Natural killer cell (primary cell): Measurements from ENCODE around the gene NTPCR. TPM values are rescaled to one million over a fixed set of nuclear protein-coding genes. Genes with fewer than 3 reads are reported as not detected.

Source experiments
- ATAC-seq, 3 donors: fragments of 150-1000 bp in 2 of 3; fragments of 200-7000 bp in 1 of 3; cut with Tn5 transposase; 1 replicate in 1 of 3; 2 replicates in 2 of 3; pipeline ENCODE4 v1.10.0; 2021; ENCODE audit warnings: mild to moderate bottlenecking in 2 of 3, moderate library complexity in 2 of 3
- DNase-seq, 2 donors: peaks; one replicate each; pipeline versions ENCODE4 v3.0.0 to v3.0.0-alpha.2; 2013 to 2021; ENCODE audit warnings: mixed read lengths in 1 of 2
- H3K27ac ChIP-seq: one replicate; pipeline ENCODE4 v1.5.1; 2013; ENCODE audit warnings: mild to moderate bottlenecking, low read length
- H3K27me3 ChIP-seq: one replicate; pipeline ENCODE4 v1.6.1; 2013; ENCODE audit warnings: low read length; ENCODE audit not compliant: control insufficient read depth, insufficient read depth
- H3K36me3 ChIP-seq: one replicate; pipeline ENCODE4 v1.6.1; 2013; ENCODE audit warnings: low read length; ENCODE audit not compliant: control insufficient read depth, insufficient read depth
- H3K4me1 ChIP-seq: one replicate; pipeline ENCODE4 v1.6.1; 2013; ENCODE audit warnings: low read length; ENCODE audit not compliant: control insufficient read depth, insufficient read depth
- H3K4me3 ChIP-seq: one replicate; pipeline ENCODE4 v1.5.1; 2013; ENCODE audit warnings: low read length
- H3K9me3 ChIP-seq: one replicate; pipeline ENCODE4 v1.6.1; 2013; ENCODE audit warnings: low read length; ENCODE audit not compliant: control insufficient read depth, insufficient read depth
- H3K27ac Mint-ChIP-seq, 2 donors: one replicate each; pipeline ENCODE4 v1.8.0; 2022; ENCODE audit warnings: mild to moderate bottlenecking in 2 of 2, mixed read lengths in 2 of 2, moderate library complexity in 1 of 2
- H3K27me3 Mint-ChIP-seq, 2 donors: one replicate each; pipeline ENCODE4 v1.8.0; 2022; ENCODE audit warnings: low read depth in 2 of 2, mixed read lengths in 2 of 2
- H3K36me3 Mint-ChIP-seq: one replicate; pipeline ENCODE4 v1.8.0; 2022; ENCODE audit warnings: mixed read lengths
- H3K4me1 Mint-ChIP-seq, 2 donors: one replicate each; pipeline ENCODE4 v1.8.0; 2022; ENCODE audit warnings: mixed read lengths in 2 of 2
- H3K4me3 Mint-ChIP-seq: one replicate; pipeline ENCODE4 v1.8.0; 2022; ENCODE audit warnings: mild to moderate bottlenecking, moderate library complexity, mixed read lengths
- H3K9me3 Mint-ChIP-seq, 2 donors: one replicate each; pipeline ENCODE4 v1.8.0; 2022; ENCODE audit warnings: mixed read lengths in 2 of 2
- CTCF ChIP-seq: fragments of 200-600 bp; IDR thresholded peaks from one replicate; pipeline ENCODE4 v1.8.0; 2022; ENCODE audit warnings: antibody characterized with exemption
- WGBS: methylation state at CpG from one replicate; pipeline ENCODE4 v1.1.7; 2013; ENCODE audit warnings: missing lambda C conversion rate; ENCODE audit not compliant: insufficient coverage; 5-methylcytosine and 5-hydroxymethylcytosine counted together
- intact Hi-C: fragments of 100-400 bp; cut with micrococcal nuclease; formaldehyde crosslinking; loops from one replicate; pipeline ENCODE4 v1.14.2; 2022
- total RNA-seq, 4 donors: library from RNA; stranded (reverse); fragments of 120-200 nt in 1 of 4; gene quantifications; one replicate each; pipeline versions ENCODE4 v1.2.3 to v1.2.4, GENCODE V29; 2013 to 2022

NTPCR gene
- total RNA-seq, 3 donors from 2014 or later (not counting 1 experiment from before 2014, with no cell fraction given) = 12.9 to 25.7 (median 17.4) TPM

GRCh38 chr1:233019083-233019482 is 68.7 kb downstream of the NTPCR start:
- 89% methylated on average over 2 of the region's 3 CpGs for WGBS
- DNase-seq (no peak), ATAC-seq (no peak)
- Histone ChIP-seq H3K27me3 (no peaks in the 10 kb centered on the region), H3K4me3 (no peak overlapping the region), H3K9me3 (no peaks in the 10 kb centered on the region), H3K27ac (no peak overlapping the region), H3K4me1 (no peaks in the 10 kb centered on the region), H3K36me3 (no peaks in the 10 kb centered on the region)
- no peak for TF ChIP-seq CTCF
- Mint-ChIP-seq H3K9me3 (no peaks in the 10 kb centered on the region), H3K36me3 (no peaks in the 10 kb centered on the region), H3K4me1 (no peaks in the 10 kb centered on the region), H3K27me3 (peaks cover 0 to 2% of the 10 kb centered on the region in 2 donors), H3K4me3 (no peak overlapping the region), H3K27ac (no peak overlapping the region)
- intact Hi-C loops = no loop called here

GRCh38 chr1:233019778-233020325 is 69.4 kb downstream of the NTPCR start:
- Histone ChIP-seq H3K27me3 (no peaks in the 10 kb centered on the region), H3K9me3 (no peaks in the 10 kb centered on the region), H3K4me3 (no peak overlapping the region), H3K27ac (no peak overlapping the region), H3K4me1 (no peaks in the 10 kb centered on the region), H3K36me3 (no peaks in the 10 kb centered on the region)
- DNase-seq (no peak), ATAC-seq (no peak)
- intact Hi-C loops = no loop called here
- Mint-ChIP-seq H3K27me3 (peaks cover 0 to 2% of the 10 kb centered on the region in 2 donors), H3K9me3 (no peaks in the 10 kb centered on the region), H3K27ac (no peak overlapping the region), H3K4me3 (no peak overlapping the region), H3K4me1 (no peaks in the 10 kb centered on the region), H3K36me3 (no peaks in the 10 kb centered on the region)
- 95% methylated on average over 12 of the region's 12 CpGs for WGBS
- TF ChIP-seq CTCF = no peak

- WGBS = 52% methylated on average over 8 of the region's 8 CpGs
- Mint-ChIP-seq H3K27ac (no peak overlapping the region), H3K4me1 (no peaks in the 10 kb centered on the region), H3K4me3 (no peak overlapping the region), H3K9me3 (no peaks in the 10 kb centered on the region), H3K27me3 (peaks cover 0 to 2% of the 10 kb centered on the region in 2 donors), H3K36me3 (no peaks in the 10 kb centered on the region)
- H3K4me1 ChIP-seq = no peaks in the 10 kb centered on the region
- TF ChIP-seq CTCF = no peak
- H3K27me3 ChIP-seq = no peaks in the 10 kb centered on the region
- intact Hi-C loops = no loop called here
- H3K9me3 ChIP-seq = no peaks in the 10 kb centered on the region
- H3K4me3 ChIP-seq = no peak overlapping the region
- ATAC-seq (no peak), DNase-seq (no peak)
- H3K27ac ChIP-seq = no peak overlapping the region
- H3K36me3 ChIP-seq = no peaks in the 10 kb centered on the region
These were observed 70.0 kb downstream of the NTPCR start for GRCh38 chr1:233020426-233020825.

- intact Hi-C loops = no loop called here
- H3K4me3 ChIP-seq = no peak overlapping the region
- no peaks in the 10 kb centered on the region for H3K4me1 ChIP-seq
- WGBS = 95% methylated on average over 2 of the region's 2 CpGs
- H3K27me3 ChIP-seq = no peaks in the 10 kb centered on the region
- Mint-ChIP-seq H3K36me3 (no peaks in the 10 kb centered on the region), H3K9me3 (no peaks in the 10 kb centered on the region), H3K4me1 (no peaks in the 10 kb centered on the region), H3K27ac (no peak overlapping the region), H3K4me3 (no peak overlapping the region), H3K27me3 (peaks cover 0 to 2% of the 10 kb centered on the region in 2 donors)
- H3K9me3 ChIP-seq = no peaks in the 10 kb centered on the region
- H3K36me3 ChIP-seq = no peaks in the 10 kb centered on the region
- ATAC-seq = no peak
- no peak for DNase-seq
- no peak for TF ChIP-seq CTCF
- H3K27ac ChIP-seq = no peak overlapping the region
These were observed 71.8 kb downstream of the NTPCR start for GRCh38 chr1:233022246-233022645.
